ENCODE results near the gene SLC25A10. TPM values are rescaled to one million over a fixed set of nuclear protein-coding genes. Genes with fewer than 3 reads are reported as not detected.

The SLC25A10 gene
- total RNA-seq, 1 donor from 2014 or later: 6.7 TPM

DNA sequence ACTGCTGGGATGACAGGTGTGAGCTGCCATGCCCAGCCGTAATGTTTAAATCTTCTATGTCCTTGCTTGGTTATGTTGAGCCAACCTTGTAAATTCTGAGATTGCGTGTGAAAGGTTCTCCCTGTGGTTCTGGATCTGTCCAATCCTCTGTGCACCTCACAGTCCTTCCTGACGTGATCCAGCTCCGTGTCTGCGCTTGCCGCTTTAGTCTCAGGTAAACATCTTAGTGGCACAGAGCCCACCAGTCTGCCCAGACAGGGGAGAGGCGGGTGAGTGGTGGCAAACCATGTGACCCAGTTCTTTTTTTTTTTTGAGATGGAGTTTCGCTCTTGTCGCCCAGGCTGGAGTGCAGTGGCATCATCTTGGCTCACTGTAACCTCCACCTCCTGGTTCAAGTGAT, 13.9 kb downstream of the SLC25A10 start:
- no peak overlapping the region for H3K27ac Mint-ChIP-seq (ENCODE audit: unreplicated experiment)
- H3K4me1 Mint-ChIP-seq (ENCODE audit: unreplicated experiment): peaks cover 10% of the 10 kb centered on the region
- DNase-seq (ENCODE audit: low spot score): no peak
- peaks cover 7% of the 10 kb centered on the region for H3K27me3 Mint-ChIP-seq (ENCODE audit: unreplicated experiment)
- TF ChIP-seq CTCF (IDR thresholded peaks at IDR 0.05; ENCODE audit: unreplicated experiment): no peak
- no peaks in the 10 kb centered on the region for H3K9me3 Mint-ChIP-seq (ENCODE audit: unreplicated experiment)
- H3K4me3 Mint-ChIP-seq (ENCODE audit: unreplicated experiment): no peak overlapping the region
- H3K36me3 Mint-ChIP-seq (ENCODE audit: low read depth, unreplicated experiment): no peaks in the 10 kb centered on the region

- no peaks in the 10 kb centered on the region for H3K9me3 Mint-ChIP-seq (ENCODE audit: unreplicated experiment)
- no peak for TF ChIP-seq CTCF (IDR thresholded peaks at IDR 0.05; ENCODE audit: unreplicated experiment)
- no peak overlapping the region for H3K27ac Mint-ChIP-seq (ENCODE audit: unreplicated experiment)
- H3K4me1 Mint-ChIP-seq (ENCODE audit: unreplicated experiment): peaks cover 10% of the 10 kb centered on the region
- peaks cover 13% of the 10 kb centered on the region for H3K27me3 Mint-ChIP-seq (ENCODE audit: unreplicated experiment)
- no peaks in the 10 kb centered on the region for H3K36me3 Mint-ChIP-seq (ENCODE audit: low read depth, unreplicated experiment)
- no peak for DNase-seq (ENCODE audit: low spot score)
- no peak overlapping the region for H3K4me3 Mint-ChIP-seq (ENCODE audit: unreplicated experiment)
These were observed 15.4 kb downstream of the SLC25A10 start for GRCh38 chr17:81727324-81728031.

- Mint-ChIP-seq H3K9me3 (ENCODE audit: unreplicated experiment) (no peaks in the 10 kb centered on the region), H3K4me1 (ENCODE audit: unreplicated experiment) (no peaks in the 10 kb centered on the region), H3K27ac (ENCODE audit: unreplicated experiment) (no peak overlapping the region), H3K36me3 (ENCODE audit: low read depth, unreplicated experiment) (no peaks in the 10 kb centered on the region), H3K4me3 (ENCODE audit: unreplicated experiment) (no peak overlapping the region), H3K27me3 (ENCODE audit: unreplicated experiment) (peaks cover 15% of the 10 kb centered on the region)
- peak; percentile 85 for DNase-seq (ENCODE audit: low spot score)
- peak; percentile 81 for TF ChIP-seq CTCF (IDR thresholded peaks at IDR 0.05; ENCODE audit: unreplicated experiment)
These were observed 21.7 kb downstream of the SLC25A10 start for GRCh38 chr17:81733507-81734404.

DNA sequence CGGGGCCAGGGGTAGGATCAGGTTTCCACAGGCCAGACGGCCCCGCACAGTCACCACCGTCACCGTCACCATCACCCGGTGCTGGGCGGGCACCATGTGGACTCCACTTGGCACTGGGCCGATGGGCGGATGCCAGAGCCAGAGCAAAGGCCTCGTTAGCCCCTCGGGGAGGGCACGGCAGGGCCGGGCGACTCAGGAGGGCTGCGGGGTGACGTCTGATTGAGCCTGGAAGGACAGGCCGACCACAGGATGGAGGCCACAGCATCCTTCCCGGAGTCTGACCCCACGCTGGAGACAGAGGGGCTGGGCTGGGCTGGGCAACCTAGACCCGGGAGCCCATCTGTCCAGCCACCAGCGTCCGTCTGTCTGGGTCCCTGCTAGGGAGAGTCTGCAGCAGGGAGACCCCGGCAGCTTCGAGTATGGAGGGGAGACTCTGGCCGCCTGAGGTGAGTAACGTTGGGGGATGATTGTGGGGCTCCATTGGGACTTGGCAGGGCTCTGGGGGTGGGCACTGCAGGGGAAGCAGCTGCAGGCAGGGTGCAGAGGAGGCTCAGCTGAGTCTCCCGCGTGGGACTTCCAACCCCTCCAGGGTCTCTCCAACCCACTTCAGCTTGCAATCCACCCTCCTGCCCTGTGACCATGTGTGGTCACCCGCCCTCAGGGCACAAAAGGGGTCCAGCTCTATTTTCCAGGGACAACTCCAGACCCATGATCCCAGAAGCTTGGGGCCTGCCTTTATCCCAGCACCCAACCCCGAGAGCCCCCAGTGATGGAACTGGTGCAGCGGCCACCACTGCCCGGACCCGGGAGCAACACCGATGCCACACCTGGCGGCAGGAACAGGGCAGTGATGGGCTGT, 22.6 kb downstream of the SLC25A10 start:
- no peak overlapping the region for H3K27ac Mint-ChIP-seq (ENCODE audit: unreplicated experiment)
- no peak overlapping the region for H3K4me3 Mint-ChIP-seq (ENCODE audit: unreplicated experiment)
- peaks cover 15% of the 10 kb centered on the region for H3K27me3 Mint-ChIP-seq (ENCODE audit: unreplicated experiment)
- H3K4me1 Mint-ChIP-seq (ENCODE audit: unreplicated experiment): no peaks in the 10 kb centered on the region
- no peaks in the 10 kb centered on the region for H3K9me3 Mint-ChIP-seq (ENCODE audit: unreplicated experiment)
- no peak for TF ChIP-seq CTCF (IDR thresholded peaks at IDR 0.05; ENCODE audit: unreplicated experiment)
- no peaks in the 10 kb centered on the region for H3K36me3 Mint-ChIP-seq (ENCODE audit: low read depth, unreplicated experiment)
- no peak for DNase-seq (ENCODE audit: low spot score)

Measured in endothelial cell (in vitro differentiated cells).